GM12878 (cell line): Measurements from ENCODE around the gene MGST3. TPM values are rescaled to one million over a fixed set of nuclear protein-coding genes. Genes with fewer than 3 reads are reported as not detected.

ENCODE experiments used
- BACH1 ChIP-seq: fragments of 450-650 bp; IDR thresholded peaks from 2 replicates; pipeline ENCODE4 v1.6.1; 2017; ENCODE audit warnings: mild to moderate bottlenecking, borderline replicate concordance
- BHLHE40 ChIP-seq, 2 experiments: fragments of 450-650 bp in 1 of 2; IDR thresholded peaks; 2 replicates each; pipeline ENCODE4 v1.6.1; 2011 to 2017; ENCODE audit warnings: low read depth in 2 of 2, borderline replicate concordance in 1 of 2, improper control_type of control experiment in 1 of 2, low read length in 1 of 2, mild to moderate bottlenecking in 1 of 2
- CEBPB ChIP-seq, 2 experiments: fragments of 150-350 bp in 1 of 2; IDR thresholded peaks; 2 replicates each; pipeline ENCODE4 v1.6.1; 2012 to 2014; ENCODE audit warnings: low read depth in 2 of 2, low read length in 2 of 2, borderline replicate concordance in 1 of 2, inconsistent platforms in 1 of 2
- CHD2 ChIP-seq: IDR thresholded peaks from 2 replicates; pipeline ENCODE4 v1.6.1; 2011; ENCODE audit warnings: low read depth, low read length, improper control_type of control experiment, borderline replicate concordance
- E2F4 ChIP-seq: IDR thresholded peaks from 2 replicates; pipeline ENCODE4 v1.6.1; 2012; ENCODE audit warnings: low read depth, low read length, improper control_type of control experiment
- EED ChIP-seq: sonication (generic); IDR thresholded peaks from 2 replicates; pipeline ENCODE4 v1.6.1; 2016; ENCODE audit warnings: antibody characterized with exemption, low read depth
- EGR1 ChIP-seq, 2 experiments: IDR thresholded peaks; 1 replicate in 1 of 2; 2 replicates in 1 of 2; pipeline ENCODE4 v1.6.1; 2011 to 2012; ENCODE audit warnings: low read depth in 2 of 2, low read length in 2 of 2, borderline replicate concordance in 1 of 2, mild to moderate bottlenecking in 1 of 2, moderate library complexity in 1 of 2
- GATAD2B ChIP-seq: fragments of 450-650 bp; conservative IDR thresholded peaks from 2 replicates; pipeline ENCODE4 v1.6.1; 2017; ENCODE audit warnings: low read depth, mild to moderate bottlenecking, moderate library complexity
- JUND ChIP-seq: IDR thresholded peaks from 2 replicates; pipeline ENCODE4 v1.6.1; 2012; ENCODE audit warnings: low read depth, mild to moderate bottlenecking, low read length, improper control_type of control experiment, moderate library complexity
- KLF5 ChIP-seq: fragments of 450-650 bp; IDR thresholded peaks from 2 replicates; pipeline ENCODE4 v1.6.1; 2014; ENCODE audit warnings: mild to moderate bottlenecking; ENCODE audit not compliant: partially characterized antibody
- MTA2 ChIP-seq: fragments of 450-650 bp; IDR thresholded peaks from 2 replicates; pipeline ENCODE4 v1.6.1; 2016; ENCODE audit warnings: low read depth, mild to moderate bottlenecking, moderate library complexity
- NFIC ChIP-seq: IDR thresholded peaks from 2 replicates; pipeline ENCODE4 v1.6.1; 2012; ENCODE audit warnings: low read depth, mild to moderate bottlenecking, inconsistent platforms, low read length, moderate library complexity
- NFYB ChIP-seq: IDR thresholded peaks from 2 replicates; pipeline ENCODE4 v1.6.1; 2011; ENCODE audit warnings: low read depth, mild to moderate bottlenecking, low read length, improper control_type of control experiment, moderate library complexity; ENCODE audit not compliant: insufficient read depth
- NKRF ChIP-seq: fragments of 450-650 bp; conservative IDR thresholded peaks from 2 replicates; pipeline ENCODE4 v1.6.1; 2017; ENCODE audit warnings: mild to moderate bottlenecking, moderate library complexity
- NR2F1 ChIP-seq: fragments of 450-650 bp; conservative IDR thresholded peaks from 2 replicates; pipeline ENCODE4 v1.6.1; 2017; ENCODE audit warnings: mild to moderate bottlenecking
- POLR2A ChIP-seq: IDR thresholded peaks from 2 replicates; pipeline ENCODE4 v1.6.1; 2011; ENCODE audit warnings: low read depth, mild to moderate bottlenecking, low read length
- RELA ChIP-seq: fragments of 450-650 bp; IDR thresholded peaks from 2 replicates; pipeline ENCODE4 v1.8.0; 2014; ENCODE audit warnings: borderline replicate concordance; ENCODE audit not compliant: partially characterized antibody
- RUNX3 ChIP-seq: IDR thresholded peaks from 2 replicates; pipeline ENCODE4 v1.6.1; 2012; ENCODE audit warnings: low read length, inconsistent platforms
- SIN3A ChIP-seq: IDR thresholded peaks from 2 replicates; pipeline ENCODE4 v1.6.1; 2012; ENCODE audit warnings: low read depth, low read length, improper control_type of control experiment
- SKIL ChIP-seq: fragments of 450-650 bp; IDR thresholded peaks from 2 replicates; pipeline ENCODE4 v1.6.1; 2017; ENCODE audit warnings: mild to moderate bottlenecking, low read depth, inconsistent platforms; ENCODE audit not compliant: poor library complexity, severe bottlenecking
- SREBF2 ChIP-seq: IDR thresholded peaks from 2 replicates; pipeline ENCODE4 v1.6.1; 2012; ENCODE audit warnings: mild to moderate bottlenecking, low read length
- STAT3 ChIP-seq: IDR thresholded peaks from 2 replicates; pipeline ENCODE4 v1.6.1; 2011; ENCODE audit warnings: low read depth, low read length, improper control_type of control experiment
- SUZ12 ChIP-seq: fragments of 200-600 bp; sonication (generic); IDR thresholded peaks from one replicate; pipeline ENCODE4 v1.6.1; 2018; ENCODE audit warnings: antibody characterized with exemption, mild to moderate bottlenecking; ENCODE audit not compliant: unreplicated experiment
- TARDBP ChIP-seq: IDR thresholded peaks from 2 replicates; pipeline ENCODE4 v1.6.1; 2016; ENCODE audit warnings: borderline replicate concordance
- YY1 ChIP-seq: IDR thresholded peaks from 2 replicates; pipeline ENCODE4 v1.6.1; 2011; ENCODE audit warnings: low read depth, mild to moderate bottlenecking, low read length
- polyA plus RNA-seq, 11 experiments: library from polyadenylated mRNA; depleted of rRNA in 4 of 11; unstranded in 6 of 11; stranded (reverse) in 5 of 11; fragments of >200 nt; fragmentation: Nextera tagmentation in 4 of 11; fragmentation: Illumina TruSeq in 1 of 11; extraction: Ambion mirVana in 4 of 11; extraction: Trizol in 1 of 11; gene quantifications; 1 replicate in 1 of 11; 2 replicates in 10 of 11; pipeline versions ENCODE4 v1.2.1 to v1.2.3, GENCODE V29; 2011 to 2016; ENCODE audit warnings: inconsistent platforms in 2 of 11, missing spikeins in 2 of 11, low read depth in 1 of 11
- total RNA-seq, 4 experiments: library from RNA; depleted of rRNA in 3 of 4; stranded (reverse); fragments of >200 nt in 3 of 4; fragmentation: Illumina TruSeq in 1 of 4; extraction: Trizol in 1 of 4; gene quantifications; 2 replicates each; pipeline versions ENCODE4 v1.2.1 to v1.2.3, GENCODE V29; 2013 to 2021

MGST3 gene
- total and polyA plus RNA-seq, 10 of the 15 experiments (the other 5 are each of a cell fraction or from before 2014, with no cell fraction given): 37.3 to 145 (median 68.8) TPM

- peak; percentile 27 for TF ChIP-seq RELA
- no peak for TF ChIP-seq SKIL
- TF ChIP-seq EED: no peak
- TF ChIP-seq CHD2: peak; percentile 71; the same call in 1 of the 2 replicates
- peak; percentile 40; the same call in 1 of the 2 replicates for TF ChIP-seq POLR2A
- 0 out of 2 replicates have a peak, but pooled peaks have one; percentile 23 for TF ChIP-seq SREBF2
- peak; percentile 72 for TF ChIP-seq E2F4
- TF ChIP-seq NFIC: no peak
- TF ChIP-seq TARDBP: no peak
- no peak for TF ChIP-seq SUZ12
- TF ChIP-seq JUND: no peak
- 0 out of 2 replicates have a peak, but pooled peaks have one; percentile 9 for TF ChIP-seq YY1
- peak; percentile 45; the same call in 1 of the 2 replicates for TF ChIP-seq GATAD2B
- no peak for TF ChIP-seq NR2F1
- peak; percentile 65; the same call in 1 of the 2 replicates for TF ChIP-seq NFYB
- peak; percentile 75; the same call in 1 of the 2 replicates for TF ChIP-seq SIN3A
- TF ChIP-seq BACH1: peak; percentile 45; the same call in 1 of the 2 replicates
- TF ChIP-seq MTA2: peak; percentile 31; the same call in 1 of the 2 replicates
- TF ChIP-seq BHLHE40 (IDR thresholded peaks at IDR 0.05; ENCODE audit: borderline replicate concordance in 1 of 2, low read depth in 2 of 2, low read length in 1 of 2): peak in 1 of 2 experiments; percentile 58; a peak in 2 of 4 replicates
- TF ChIP-seq NKRF: peak; percentile 75
- TF ChIP-seq CEBPB (IDR thresholded peaks at IDR 0.05; ENCODE audit: borderline replicate concordance in 1 of 2, low read depth in 2 of 2, low read length in 2 of 2): no peak
- 0 out of 2 replicates have a peak, but pooled peaks have one; percentile 9 for TF ChIP-seq RUNX3
- peak; percentile 25 for TF ChIP-seq KLF5
- TF ChIP-seq EGR1 (IDR thresholded peaks at IDR 0.05; ENCODE audit: borderline replicate concordance in 1 of 2, low read depth in 2 of 2, low read length in 2 of 2): peak; percentile 61 to 97
- no peak for TF ChIP-seq STAT3
Observed at GRCh38 chr1:165597883-165598675, 33.0 kb upstream of the MGST3 start (continued).
